ENCODE measurements around the gene KLK10. TPM values are rescaled to one million over a fixed set of nuclear protein-coding genes. Genes with fewer than 3 reads are reported as not detected.

The KLK10 gene
- total RNA-seq, 1 experiment from 2014 or later: not detected

- no peak overlapping the region for H3K27ac ChIP-seq (ENCODE audit: low read length)
- BruUV-seq (replicated peaks): no TSS peak
- CTCF ChIA-PET: interaction anchor here (0.6 kb wide), 1 partner anchor 58 kb away, joined by 3 read pairs; no protein-coding TSS in a partner anchor
- TF ChIP-seq TCF7L2 (IDR thresholded peaks at IDR 0.05; ENCODE audit: low read depth, low read length) (no peak), CTCF (IDR thresholded peaks at IDR 0.05) (no peak), REST (IDR thresholded peaks at IDR 0.05; ENCODE audit: insufficient read depth in 1 of 2, low read depth in 2 of 2, low read length in 1 of 2) (no peak), POLR2AphosphoS5 (IDR thresholded peaks at IDR 0.05; ENCODE audit: low read depth, low read length) (no peak), SIN3A (IDR thresholded peaks at IDR 0.05; ENCODE audit: borderline replicate concordance, insufficient read depth, low read depth, low read length) (no peak)
- ATAC-seq: no peak
- H3K36me3 ChIP-seq (ENCODE audit: control insufficient read depth, insufficient read depth, low read length): no peaks in the 10 kb centered on the region
- in situ Hi-C loops (cut with HindIII; ENCODE audit: low pct_unique_long_range_greater_than_20kb, low sequenced_read_pairs): no loop called here
- no peaks in the 10 kb centered on the region for H3K4me1 ChIP-seq (ENCODE audit: control insufficient read depth, insufficient read depth, low read length)
- no peak for DNase-seq (ENCODE audit: low read depth, low spot score)
- H3K27me3 ChIP-seq (ENCODE audit: control insufficient read depth, insufficient read depth, low read length): no peaks in the 10 kb centered on the region; the same call in 1 of the 2 replicates
- H3K9me3 ChIP-seq (ENCODE audit: control insufficient read depth, insufficient read depth, low read depth, low read length): no peaks in the 10 kb centered on the region
- intact Hi-C loops (cut with micrococcal nuclease; ENCODE audit: unreplicated experiment): no loop called here
- no peak overlapping the region for H3K4me3 ChIP-seq (ENCODE audit: low read depth in 2 of 2, low read length in 2 of 2)
- POLR2A ChIA-PET: no interaction called here
Observed at GRCh38 chr19:50978772-50979390, 40.6 kb downstream of the KLK10 start.

GRCh38 chr19:50977626-50978025 lies 41.9 kb downstream of the KLK10 start:
- no TSS peak for BruUV-seq (replicated peaks)
- TF ChIP-seq CTCF (IDR thresholded peaks at IDR 0.05) (no peak), POLR2AphosphoS5 (IDR thresholded peaks at IDR 0.05; ENCODE audit: low read depth, low read length) (no peak), REST (IDR thresholded peaks at IDR 0.05; ENCODE audit: insufficient read depth in 1 of 2, low read depth in 2 of 2, low read length in 1 of 2) (no peak), TCF7L2 (IDR thresholded peaks at IDR 0.05; ENCODE audit: low read depth, low read length) (no peak), SIN3A (IDR thresholded peaks at IDR 0.05; ENCODE audit: borderline replicate concordance, insufficient read depth, low read depth, low read length) (no peak)
- no peaks in the 10 kb centered on the region for H3K9me3 ChIP-seq (ENCODE audit: control insufficient read depth, insufficient read depth, low read depth, low read length)
- ATAC-seq (no peak), DNase-seq (ENCODE audit: low read depth, low spot score) (no peak)
- no peaks in the 10 kb centered on the region for H3K4me1 ChIP-seq (ENCODE audit: control insufficient read depth, insufficient read depth, low read length)
- intact Hi-C loops (cut with micrococcal nuclease; ENCODE audit: unreplicated experiment): no loop called here
- no peaks in the 10 kb centered on the region for H3K36me3 ChIP-seq (ENCODE audit: control insufficient read depth, insufficient read depth, low read length)
- ChIA-PET CTCF (no interaction called here), POLR2A (no interaction called here)
- no peak overlapping the region for H3K27ac ChIP-seq (ENCODE audit: low read length)
- H3K27me3 ChIP-seq (ENCODE audit: control insufficient read depth, insufficient read depth, low read length): no peaks in the 10 kb centered on the region; the same call in 1 of the 2 replicates
- H3K4me3 ChIP-seq (ENCODE audit: low read depth in 2 of 2, low read length in 2 of 2): no peak overlapping the region
- in situ Hi-C loops (cut with HindIII; ENCODE audit: low pct_unique_long_range_greater_than_20kb, low sequenced_read_pairs): no loop called here

All from Panc1 (cell line).